NOMO-1 treated with dmso at 0.1 percent for 144 hours (cell line): ENCODE measurements around the gene GAB2.

ENCODE experiments used
- DNase-seq: peaks from one replicate; lab custom pipeline; 2025; ENCODE audit not compliant: unreplicated experiment; lab: John Stamatoyannopoulos, UW

Gene GAB2

DNA sequence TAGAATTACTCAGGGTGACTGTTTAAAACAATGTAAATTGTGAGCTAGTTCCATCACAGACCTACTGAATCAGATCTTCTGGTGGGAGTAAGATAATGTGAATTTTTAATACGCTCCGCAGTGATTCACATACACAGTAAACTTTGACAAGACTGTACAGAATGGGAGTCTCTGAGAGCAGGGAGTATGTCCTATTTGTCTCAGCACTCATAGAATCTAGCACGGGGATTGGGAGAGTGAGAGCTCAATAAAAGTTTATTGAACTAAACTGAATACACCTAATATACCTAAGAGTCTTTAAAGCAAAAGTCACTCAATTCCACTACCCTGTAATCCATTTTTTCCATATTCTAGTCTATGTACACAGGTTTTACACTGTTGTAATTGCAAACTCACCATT lies 11.2 kb upstream of the GAB2 start:
- no peak for DNase-seq

DNA sequence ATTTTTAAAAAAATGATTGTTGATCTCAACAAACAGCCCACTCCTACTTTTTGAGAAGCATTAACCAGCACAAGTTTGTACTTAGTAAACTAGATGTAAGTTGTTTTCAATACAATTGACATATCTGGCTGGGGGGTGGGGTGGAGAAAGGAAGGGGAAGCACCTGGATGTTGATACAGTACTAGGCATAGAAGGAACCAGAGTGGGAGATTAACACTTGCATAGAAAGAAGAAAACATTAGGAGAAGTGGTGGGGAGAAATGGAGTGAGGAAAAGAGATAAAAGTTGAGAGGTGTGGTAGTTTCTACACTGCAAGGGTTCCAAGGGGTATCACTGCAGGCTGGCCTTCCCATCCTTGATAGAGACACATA lies 10.6 kb upstream of the GAB2 start:
- DNase-seq, result no peak

DNA sequence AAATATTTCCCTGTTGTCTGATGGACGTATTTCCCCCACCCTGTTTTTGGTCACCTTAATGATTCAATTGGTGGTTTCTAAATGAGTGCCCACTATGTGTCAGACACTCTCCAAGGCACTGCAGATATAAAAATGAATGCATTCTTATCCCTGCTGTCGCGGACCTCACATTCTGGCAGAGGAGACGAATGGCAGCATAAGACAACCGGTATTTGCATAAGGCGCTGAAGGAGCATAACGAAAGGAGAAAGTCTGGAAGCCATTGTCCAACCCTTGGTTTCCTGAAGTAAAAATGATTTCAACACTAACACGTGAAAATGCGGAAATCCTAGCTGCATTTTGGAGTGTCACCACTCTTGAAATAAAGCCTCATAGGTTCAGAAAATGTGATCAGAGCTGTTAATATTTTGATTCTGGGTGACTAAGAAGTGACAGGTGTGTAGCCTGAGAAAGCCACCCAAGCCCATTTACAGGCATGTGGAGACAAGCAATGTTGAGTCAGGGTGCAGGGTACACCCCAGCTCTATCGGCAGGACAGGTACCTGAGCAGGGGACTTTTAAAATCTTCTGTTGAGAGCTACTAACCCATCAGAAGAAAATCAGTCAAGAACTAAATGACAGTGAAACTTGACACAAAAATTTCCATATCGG lies 10.1 kb upstream of the GAB2 start:
- DNase-seq, result peak; percentile 40

DNA sequence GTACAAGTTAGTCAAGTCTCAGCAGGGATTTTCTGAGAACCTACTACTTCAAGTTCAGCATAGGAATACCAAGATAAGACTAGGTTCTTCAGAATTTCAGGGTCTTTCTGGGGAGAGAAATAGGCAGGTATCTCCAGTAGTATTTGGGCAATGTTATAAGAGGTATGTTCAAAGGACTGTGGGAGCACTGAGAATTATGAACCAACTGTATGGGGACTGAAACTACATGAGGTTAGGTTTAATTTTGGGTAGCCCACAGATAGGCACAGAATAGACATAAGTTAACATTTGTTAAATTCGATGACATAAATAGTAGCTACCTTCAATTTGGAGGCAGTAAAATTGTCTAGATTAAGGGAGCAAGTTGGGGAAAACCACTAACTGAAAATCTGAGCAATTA lies 9.2 kb upstream of the GAB2 start:
- no peak for DNase-seq

DNA sequence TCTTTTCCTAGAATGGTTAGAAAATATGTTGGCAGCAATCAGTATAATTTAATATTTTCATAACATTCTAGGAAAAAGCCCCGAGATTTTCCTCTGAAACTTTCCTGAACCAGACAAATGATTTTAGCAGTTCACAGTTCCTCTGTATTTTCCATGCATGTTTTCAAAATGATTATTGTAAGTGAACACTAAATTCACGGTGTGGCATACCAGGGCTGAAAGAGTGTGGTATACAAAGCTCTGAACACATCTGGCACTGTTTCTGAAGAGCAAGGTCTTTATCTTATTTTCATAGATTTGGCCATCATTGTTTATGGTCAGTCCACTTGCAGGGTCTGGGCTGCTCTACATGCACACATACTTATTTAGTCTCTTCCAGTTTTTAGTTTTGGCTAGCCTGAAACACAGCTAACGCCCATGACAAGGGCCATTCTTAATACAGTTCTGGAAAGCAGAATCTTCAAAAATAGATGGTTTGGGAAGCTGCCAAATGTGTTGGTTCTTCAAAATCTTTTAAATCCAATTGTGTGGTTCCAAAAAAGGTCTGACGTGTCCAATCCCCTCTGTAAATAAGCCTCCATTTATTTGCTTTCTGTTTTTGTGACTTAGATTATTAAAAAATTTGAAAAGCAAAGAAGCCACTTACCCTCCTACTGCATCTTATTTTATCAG lies 7.9 kb upstream of the GAB2 start:
- DNase-seq, result no peak

DNA sequence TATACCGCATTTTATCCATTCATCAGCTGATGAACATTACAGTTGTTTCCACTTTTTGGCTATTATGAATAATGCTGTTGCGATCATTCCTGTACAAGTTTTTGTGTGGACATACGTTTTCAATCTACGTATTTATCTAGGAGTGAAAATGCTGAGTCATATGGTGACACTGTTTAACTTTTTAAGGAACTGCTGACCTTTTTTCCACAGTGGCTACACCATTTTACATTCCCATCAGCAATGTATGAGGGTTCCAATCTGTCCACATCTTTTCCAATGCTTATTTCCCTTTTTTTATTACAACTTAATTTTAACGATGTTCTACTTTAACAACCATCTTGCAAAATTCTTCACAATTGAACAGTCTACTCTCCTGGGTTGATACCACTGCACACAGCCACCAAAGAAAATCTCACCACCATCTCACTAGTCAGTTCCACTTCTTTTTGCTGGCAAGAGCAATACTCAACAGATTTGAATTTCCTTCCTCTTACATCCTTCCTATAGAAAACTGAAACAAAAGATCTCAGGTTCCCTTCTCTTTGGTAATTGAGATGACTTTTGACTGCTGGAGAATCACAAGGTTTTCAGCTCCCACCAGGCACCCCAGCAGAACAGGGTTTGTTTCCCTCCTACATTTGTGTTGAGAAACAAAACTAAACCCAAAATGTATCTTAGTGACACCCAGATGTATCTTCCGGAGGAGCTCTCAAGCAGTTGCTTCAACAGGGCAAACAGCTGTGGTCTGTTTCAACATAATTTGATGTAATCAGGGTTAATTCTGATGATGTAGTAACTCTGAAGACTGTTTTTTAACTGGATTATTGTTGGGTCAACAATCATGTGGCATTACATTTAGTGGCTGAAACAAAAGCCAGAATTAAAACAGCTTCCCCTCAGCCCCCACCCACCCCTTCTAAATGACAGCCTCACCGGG lies 7.0 kb upstream of the GAB2 start:
- peak; percentile 83 for DNase-seq

DNA sequence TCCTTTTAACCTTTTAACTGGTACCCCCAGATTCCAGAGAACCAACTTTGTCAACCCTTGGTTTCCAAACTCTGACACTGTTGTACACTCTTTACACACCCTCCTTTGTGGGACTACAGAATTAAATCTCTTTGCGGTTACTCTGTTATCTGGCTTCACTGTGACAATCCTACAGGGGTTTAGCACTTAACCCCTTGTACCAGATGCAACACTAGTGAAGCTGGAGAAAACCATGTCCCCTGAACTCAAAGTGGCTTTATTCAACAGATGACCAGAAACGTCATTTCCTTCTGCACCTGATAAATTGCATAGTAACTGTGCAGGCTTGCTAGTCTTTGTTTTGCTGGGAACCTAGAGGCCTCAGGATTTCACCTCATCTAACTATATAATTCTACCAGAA lies 5.6 kb upstream of the GAB2 start:
- no peak for DNase-seq

DNA sequence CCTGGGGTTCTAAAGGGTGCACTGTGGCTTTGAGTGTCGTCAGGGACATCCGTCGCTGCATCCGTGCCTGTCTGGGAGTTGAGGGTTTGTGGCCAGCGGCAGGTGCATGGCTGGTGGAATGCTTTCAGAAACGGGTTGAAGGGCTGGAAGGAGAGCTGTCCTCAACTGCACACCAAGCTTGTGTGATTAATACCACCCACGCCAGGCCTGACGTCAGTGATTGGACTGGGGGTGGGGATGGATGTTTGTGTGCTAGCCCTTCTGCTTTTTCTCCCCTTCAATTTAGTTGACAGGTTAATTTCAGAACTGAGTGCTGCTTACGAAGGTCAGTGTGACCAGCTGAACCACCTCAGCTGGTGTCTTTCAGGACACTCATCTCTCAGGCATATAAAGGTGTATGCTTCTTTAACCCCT lies 3.2 kb upstream of the GAB2 start:
- DNase-seq, result peak; percentile 10

DNA sequence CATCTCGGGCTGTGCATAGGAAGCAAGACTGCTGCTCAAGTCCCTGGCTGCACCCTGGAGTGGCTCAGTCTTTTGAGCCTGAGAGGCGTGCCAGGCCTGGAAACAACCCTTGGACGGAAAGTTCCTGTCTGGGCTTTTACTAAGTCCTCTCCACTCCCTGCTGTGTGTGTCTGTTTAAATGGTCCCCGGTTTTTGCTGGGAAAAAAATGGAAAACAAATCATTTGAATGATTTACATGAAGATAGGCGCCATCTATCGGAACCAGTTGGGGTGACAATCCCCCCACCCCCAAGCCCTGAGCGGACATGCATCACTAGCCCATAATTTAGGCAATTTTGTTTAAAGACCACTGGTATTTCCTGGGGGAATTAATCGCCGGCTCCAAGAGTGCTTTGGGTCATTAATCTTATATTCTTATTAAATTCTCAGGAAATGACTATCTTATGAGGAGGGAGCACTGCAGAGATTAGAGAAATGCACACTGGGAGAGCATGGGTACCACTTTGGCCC lies 2.7 kb upstream of the GAB2 start:
- no peak for DNase-seq

DNA sequence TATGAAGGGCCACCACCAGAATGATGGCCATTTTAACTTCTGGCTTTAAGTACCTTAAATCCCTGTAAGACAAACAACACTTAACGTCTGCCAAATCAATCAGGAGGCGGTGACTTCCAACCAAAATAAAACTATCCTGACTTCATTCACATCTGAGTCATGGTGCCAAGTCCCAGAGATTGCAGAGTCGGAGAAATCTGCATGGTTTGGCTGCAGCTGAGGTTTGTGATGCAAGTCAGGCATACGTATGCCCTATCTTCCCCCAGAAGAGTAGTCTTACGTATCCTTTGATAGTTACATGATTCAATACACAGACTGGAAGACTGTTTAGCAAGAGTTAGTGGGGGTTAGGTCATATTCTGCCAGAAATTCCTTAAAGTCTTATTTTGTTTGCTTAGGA lies 1.7 kb upstream of the GAB2 start:
- no peak for DNase-seq

DNA sequence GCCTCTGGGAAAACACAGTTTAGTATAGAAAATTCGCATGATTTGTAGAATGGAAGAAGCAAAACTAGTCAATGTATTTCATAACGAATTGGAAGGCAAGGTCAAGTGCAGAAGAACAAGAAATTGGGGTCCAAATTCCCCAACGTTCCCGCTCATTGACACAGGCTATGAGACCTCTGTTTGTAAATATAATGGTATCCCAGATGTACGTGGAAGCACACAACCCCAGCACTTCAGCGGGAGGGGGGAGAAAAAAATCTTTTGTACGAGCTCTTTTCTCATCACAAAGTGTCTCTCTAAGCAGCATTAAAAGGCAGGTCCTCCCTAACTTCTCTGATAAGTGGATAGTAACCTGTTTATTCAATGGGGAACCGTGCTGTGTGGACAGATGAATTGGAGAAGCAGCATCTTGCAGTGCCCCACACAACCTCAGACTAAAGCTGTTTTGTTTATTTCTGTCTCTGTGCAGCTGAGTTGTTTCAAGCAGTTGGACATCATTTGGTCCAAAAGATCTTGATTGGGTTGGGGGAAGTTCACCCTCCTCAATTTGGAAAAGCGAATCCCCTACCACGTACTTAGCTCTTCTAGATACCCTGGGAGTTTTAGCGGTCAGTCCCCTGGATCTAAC lies 1.1 kb upstream of the GAB2 start:
- DNase-seq, result no peak

DNA sequence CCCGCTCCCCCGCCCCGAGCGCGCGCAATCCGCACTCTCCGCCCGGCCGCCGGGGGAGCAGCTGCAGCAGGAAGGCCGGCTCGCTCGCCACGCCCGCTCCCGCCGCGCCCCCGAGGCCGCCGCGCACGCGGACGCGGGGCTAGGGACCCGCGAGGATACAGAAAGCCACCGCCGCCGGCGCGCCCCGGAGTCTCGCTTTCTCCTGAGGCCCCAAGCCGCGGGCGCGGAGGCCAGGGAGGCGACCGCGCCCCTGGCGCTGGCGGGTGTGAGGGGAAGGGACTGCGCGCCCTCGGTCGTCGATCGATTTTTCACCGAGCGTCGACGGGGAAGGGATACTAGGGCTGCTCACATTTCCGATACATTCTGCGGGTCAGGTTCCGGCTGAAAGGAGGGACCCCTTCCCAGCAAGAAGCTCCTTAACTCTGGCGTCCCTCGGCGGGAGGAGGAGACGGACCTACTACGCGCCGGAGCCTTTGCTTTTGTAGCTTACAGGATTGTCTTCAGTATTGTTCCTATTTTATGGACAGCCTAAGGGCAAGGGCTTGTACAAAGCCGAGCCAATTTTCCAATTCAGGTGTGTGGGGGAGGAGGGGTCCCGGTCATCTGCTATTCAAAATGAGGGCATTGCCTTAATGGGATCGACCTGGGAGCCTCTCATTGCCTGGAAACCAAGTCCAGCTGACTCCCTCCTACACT lies 416 bp upstream of the GAB2 start:
- DNase-seq, result peak; percentile 75

DNA sequence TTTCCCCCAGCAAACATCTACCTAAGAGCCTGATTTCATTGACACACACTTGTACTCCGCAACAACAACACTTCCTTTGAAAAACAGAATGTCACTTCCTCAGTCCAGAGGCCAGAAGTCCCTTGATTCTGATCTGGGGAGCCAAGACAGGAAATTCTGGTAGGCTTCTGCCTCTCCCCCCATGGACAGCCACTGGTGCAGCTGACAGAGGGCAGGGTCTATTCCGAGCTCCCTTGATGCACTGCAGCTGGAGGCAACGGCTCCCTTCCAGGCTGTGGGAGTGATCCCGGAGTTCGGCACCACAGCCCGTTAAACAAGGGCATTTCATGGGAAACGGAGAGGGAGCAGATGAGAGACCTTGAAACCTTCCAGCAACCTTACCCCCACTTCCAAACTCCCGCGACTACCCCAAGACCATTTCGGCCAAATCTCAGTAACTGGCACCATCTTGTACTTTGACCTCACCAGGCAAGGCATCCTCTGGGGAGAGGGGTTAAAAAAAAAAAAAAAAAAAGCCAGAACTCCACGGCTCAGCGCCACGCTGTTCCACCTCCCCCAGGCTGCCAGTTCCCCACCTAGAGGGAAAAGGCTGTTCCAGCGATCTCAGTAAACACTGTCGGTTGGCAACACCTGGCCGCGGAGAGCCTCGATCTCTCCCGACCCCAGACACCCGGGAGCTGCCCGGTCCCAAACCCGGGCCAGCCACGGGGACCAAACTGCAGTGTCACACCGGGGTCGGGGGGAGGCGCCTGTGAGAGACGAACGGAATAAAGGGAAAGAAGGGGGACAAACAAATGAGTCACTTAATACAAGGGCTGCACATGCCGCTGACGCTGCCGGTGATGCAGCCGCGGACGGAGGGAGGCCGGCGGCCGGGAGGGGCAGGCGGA lies 1.1 kb downstream of the GAB2 start:
- peak; percentile 88 for DNase-seq

DNA sequence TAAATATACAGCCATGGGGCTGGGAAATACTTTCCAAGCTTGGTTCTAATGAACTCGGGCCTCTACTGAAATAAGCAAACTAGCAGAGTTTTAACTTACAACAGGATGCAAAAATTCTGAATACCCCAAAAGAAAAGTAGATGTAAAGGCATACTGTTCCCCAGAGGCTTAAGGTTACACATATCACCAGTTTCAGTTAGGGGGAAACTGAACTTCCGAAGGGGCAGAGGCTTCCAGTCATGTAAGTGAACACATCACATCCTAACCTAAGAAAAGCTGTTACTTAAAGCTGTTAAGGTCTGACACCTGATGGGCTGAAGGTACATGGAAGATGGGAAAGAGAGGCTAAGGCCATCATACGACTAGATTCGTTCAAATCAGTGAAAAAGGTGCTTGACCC lies 2.3 kb downstream of the GAB2 start:
- no peak for DNase-seq

DNA sequence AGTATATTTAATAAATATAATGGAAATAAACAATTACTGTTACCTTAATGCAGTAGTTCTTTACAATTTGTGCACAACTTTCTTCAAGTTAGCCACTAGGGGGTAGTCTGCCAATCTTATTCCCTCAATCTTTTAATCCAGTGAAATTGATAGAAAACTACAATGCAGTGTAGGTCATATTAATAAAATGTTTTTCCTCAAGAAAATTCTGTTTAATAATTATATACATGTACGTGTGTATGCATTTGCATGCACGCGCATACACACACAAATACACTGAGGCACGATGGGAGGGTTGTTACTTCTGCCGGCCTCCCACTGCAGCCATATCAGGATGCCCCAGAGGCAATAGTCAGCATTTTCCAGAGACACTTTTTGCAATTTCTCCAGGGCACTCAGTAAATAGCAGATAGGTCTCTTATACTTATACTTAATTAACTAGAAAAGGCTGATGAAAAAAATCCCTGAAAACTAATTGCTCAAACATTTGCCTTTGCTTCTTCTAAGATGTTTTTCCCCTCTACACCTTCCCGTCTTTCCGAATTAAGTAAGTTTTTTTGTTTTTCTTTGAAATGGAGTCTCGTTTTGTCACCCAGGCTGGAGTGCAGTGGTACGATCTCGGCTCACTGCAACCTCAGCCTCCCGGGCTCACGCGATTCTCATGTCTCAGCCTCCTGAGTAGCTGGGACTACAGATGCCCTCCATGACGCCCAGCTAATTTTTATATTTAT lies 3.1 kb downstream of the GAB2 start:
- DNase-seq, result no peak

DNA sequence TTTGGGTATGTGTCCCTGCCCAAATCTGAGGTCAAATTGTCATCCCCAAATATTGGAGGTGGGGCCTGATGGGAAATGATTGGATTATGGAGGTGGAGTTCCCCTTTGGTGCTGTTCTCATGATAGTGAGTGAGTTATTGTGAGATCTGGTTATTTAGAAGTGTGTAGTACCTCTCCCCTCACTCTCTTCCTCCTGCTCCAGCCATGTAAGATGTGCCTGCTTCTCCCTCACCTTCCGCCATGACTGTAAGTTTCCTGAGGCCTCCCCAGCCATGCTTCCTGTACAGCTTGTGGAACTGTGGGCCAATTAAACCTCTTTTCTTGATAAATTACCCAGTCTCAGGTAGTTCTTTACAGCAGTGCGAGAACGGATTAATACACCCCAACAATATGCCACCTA lies 9.0 kb downstream of the GAB2 start:
- DNase-seq, result no peak

DNA sequence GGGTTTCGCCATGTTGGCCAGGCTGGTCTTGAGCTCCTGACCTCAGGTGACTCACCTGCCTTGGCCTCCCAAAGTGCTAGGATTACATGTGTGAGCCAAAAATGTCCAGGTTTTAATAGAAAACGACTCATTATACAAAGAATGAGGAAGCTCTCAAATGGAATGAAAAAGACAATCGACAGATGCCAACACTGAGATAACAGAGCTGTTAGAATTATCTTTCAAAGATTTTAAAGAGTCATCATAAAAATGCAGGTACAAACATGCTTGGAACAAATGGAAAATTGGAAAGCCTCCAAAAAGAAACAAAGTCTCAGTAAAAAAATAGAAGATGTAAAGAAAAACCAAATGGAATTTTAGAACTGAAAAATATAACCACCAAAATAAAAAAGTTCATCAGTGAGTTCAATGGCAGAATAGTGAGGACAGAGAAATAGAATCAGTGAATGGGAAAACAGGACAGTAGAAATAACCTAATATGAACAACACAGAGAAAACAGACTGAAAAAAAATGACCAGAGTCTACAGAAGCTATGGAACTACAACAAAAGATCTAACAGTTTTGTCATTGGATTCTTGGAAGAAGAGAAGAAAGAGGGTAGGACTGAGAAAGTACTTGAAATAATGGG lies 10.9 kb downstream of the GAB2 start:
- DNase-seq, result no peak

DNA sequence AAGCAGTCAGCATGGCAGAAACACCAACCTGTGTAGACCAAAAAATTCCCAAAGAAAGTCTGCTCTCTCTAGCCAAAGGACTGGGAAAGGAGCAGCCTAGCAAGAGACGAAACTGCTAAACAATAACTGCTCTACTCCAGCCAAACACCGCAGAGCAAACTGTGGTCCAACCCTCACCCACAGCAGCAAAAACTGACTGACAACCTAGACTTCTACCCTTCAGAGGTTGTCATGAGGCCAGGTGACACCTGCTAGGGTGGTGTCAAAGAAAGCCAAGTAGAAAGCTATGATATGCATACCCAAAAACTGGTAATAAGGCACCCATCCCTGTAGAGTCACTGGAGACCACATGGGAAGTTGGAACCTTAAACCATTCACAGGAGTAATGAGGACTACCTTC lies 11.8 kb downstream of the GAB2 start:
- no peak for DNase-seq

DNA sequence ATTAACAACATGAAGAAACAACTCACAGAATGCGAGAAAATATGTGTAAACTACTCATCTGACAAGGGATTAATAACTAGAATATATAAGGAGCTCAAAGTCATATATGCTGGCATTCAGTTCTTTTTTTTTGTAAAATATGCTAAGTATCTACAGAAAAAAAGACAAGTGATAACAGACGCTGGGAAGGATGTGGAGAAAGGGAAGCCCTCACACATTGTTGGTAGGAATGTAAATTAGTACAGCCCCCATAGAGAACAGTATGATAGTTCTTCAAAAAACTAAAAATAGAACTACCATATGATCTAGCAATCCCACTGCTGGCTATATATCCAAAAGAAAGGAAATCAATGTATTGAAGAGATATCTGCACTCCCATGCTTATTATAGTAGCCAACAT lies 13.8 kb downstream of the GAB2 start:
- no peak for DNase-seq
